ENCODE data around the gene ACOT9. TPM values are rescaled to one million over a fixed set of nuclear protein-coding genes. Genes with fewer than 3 reads are reported as not detected.

The ACOT9 gene
- total RNA-seq, 1 experiment from 2014 or later: 35.1 TPM

DNA sequence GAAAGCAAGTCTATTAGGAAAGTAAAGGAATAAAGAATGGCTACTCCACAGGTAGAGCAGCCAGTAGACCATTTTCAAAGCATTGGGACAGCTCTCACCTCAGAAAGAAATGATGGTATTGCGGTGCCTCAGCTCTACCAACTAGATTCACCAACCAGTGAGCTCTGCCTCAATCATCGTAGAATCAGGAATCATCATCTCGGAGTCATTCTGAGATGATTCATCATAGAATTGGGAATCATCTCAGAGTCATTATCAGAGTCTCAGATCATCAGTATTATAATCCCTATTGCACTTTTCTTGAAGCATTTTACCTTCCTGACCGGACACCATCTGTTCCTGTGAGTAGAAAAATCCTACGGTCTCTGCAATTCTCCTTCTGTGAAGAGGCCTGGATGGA, 22.4 kb upstream of the ACOT9 start:
- no peak overlapping the region for H3K4me3 Mint-ChIP-seq (ENCODE audit: unreplicated experiment)
- TF ChIP-seq, protein P1, sequence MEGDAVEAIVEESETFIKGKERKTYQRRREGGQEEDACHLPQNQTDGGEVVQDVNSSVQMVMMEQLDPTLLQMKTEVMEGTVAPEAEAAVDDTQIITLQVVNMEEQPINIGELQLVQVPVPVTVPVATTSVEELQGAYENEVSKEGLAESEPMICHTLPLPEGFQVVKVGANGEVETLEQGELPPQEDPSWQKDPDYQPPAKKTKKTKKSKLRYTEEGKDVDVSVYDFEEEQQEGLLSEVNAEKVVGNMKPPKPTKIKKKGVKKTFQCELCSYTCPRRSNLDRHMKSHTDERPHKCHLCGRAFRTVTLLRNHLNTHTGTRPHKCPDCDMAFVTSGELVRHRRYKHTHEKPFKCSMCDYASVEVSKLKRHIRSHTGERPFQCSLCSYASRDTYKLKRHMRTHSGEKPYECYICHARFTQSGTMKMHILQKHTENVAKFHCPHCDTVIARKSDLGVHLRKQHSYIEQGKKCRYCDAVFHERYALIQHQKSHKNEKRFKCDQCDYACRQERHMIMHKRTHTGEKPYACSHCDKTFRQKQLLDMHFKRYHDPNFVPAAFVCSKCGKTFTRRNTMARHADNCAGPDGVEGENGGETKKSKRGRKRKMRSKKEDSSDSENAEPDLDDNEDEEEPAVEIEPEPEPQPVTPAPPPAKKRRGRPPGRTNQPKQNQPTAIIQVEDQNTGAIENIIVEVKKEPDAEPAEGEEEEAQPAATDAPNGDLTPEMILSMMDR (IDR thresholded peaks at IDR 0.05; ENCODE audit: insufficient read depth in 1 of 2, low read depth in 1 of 2, low read length in 1 of 2, severe bottlenecking in 1 of 2, unreplicated experiment in 1 of 2): no peak
- H3K36me3 Mint-ChIP-seq (ENCODE audit: insufficient read depth, unreplicated experiment): no peaks in the 10 kb centered on the region
- Histone ChIP-seq H3K36me3 (ENCODE audit: control insufficient read depth, insufficient read depth, low read length) (no peaks in the 10 kb centered on the region), H3K27me3 (replicated peaks; ENCODE audit: control insufficient read depth, insufficient read depth, low read length) (no peaks in the 10 kb centered on the region), H3K9me3 (no peaks in the 10 kb centered on the region), H3K4me3 (ENCODE audit: low read depth, low read length) (no peak overlapping the region), H3K4me1 (no peaks in the 10 kb centered on the region)
- no peak overlapping the region for H3K27ac Mint-ChIP-seq (ENCODE audit: unreplicated experiment)
- intact Hi-C loops (cut with micrococcal nuclease; ENCODE audit: unreplicated experiment): no loop called here
- ChIA-PET CTCF (no interaction called here), POLR2A (no interaction called here)
- DNase-seq: no peak
- no peaks in the 10 kb centered on the region for H3K27me3 Mint-ChIP-seq (ENCODE audit: insufficient read depth, unreplicated experiment)
- no TSS peak for BruUV-seq (replicated peaks)
- no peaks in the 10 kb centered on the region for H3K4me1 Mint-ChIP-seq (ENCODE audit: low read depth, unreplicated experiment)
- no peaks in the 10 kb centered on the region for H3K9me3 Mint-ChIP-seq (ENCODE audit: unreplicated experiment)

DNA sequence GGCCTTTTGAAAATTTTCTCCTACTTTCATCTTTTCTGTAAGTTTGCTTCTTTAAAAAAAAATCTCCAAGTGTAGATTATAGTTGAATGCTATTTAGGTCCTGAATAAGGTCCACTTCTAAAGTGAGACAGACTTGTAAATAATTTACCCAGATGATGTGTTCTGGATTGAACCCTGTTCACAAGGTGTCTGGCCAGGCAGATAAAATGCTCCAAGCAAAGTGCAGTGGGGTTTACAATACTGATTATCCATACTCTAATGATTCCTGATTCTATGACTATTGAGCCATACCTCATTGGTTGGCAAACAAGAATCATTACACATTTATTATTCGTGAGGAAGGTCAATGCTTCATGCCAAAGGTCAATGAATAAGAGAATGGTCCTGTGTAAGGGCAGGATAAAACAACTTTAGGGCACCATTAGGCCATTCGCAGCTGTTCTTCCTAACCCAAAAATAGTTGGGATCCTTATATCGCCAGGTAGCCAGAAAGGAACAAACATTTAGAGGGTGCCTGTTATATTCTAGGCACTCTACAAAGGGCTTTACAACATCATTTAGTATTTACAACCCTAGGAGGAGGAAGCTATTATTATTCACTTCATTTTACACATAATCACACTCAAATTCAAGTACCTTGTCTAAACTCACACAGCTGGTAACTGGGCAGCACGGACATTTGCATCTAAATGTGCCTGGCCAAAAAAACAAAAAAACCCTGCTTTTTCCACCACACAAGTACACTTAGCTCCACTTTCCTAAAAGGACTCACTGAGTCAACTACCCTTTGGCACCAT, 21.3 kb upstream of the ACOT9 start:
- no peaks in the 10 kb centered on the region for H3K9me3 ChIP-seq
- TF ChIP-seq, protein P1 (IDR thresholded peaks at IDR 0.05; ENCODE audit: insufficient read depth in 1 of 2, low read depth in 1 of 2, low read length in 1 of 2, severe bottlenecking in 1 of 2, unreplicated experiment in 1 of 2): no peak
- H3K4me3 ChIP-seq (ENCODE audit: low read depth, low read length): no peak overlapping the region
- Mint-ChIP-seq H3K27me3 (ENCODE audit: insufficient read depth, unreplicated experiment) (no peaks in the 10 kb centered on the region), H3K9me3 (ENCODE audit: unreplicated experiment) (no peaks in the 10 kb centered on the region), H3K4me1 (ENCODE audit: low read depth, unreplicated experiment) (no peaks in the 10 kb centered on the region), H3K4me3 (ENCODE audit: unreplicated experiment) (no peak overlapping the region), H3K36me3 (ENCODE audit: insufficient read depth, unreplicated experiment) (no peaks in the 10 kb centered on the region), H3K27ac (ENCODE audit: unreplicated experiment) (no peak overlapping the region)
- no peaks in the 10 kb centered on the region for H3K36me3 ChIP-seq (ENCODE audit: control insufficient read depth, insufficient read depth, low read length)
- POLR2A ChIA-PET: no interaction called here
- intact Hi-C loops (cut with micrococcal nuclease; ENCODE audit: unreplicated experiment): no loop called here
- no TSS peak for BruUV-seq (replicated peaks)
- DNase-seq: no peak
- no peaks in the 10 kb centered on the region for H3K27me3 ChIP-seq (replicated peaks; ENCODE audit: control insufficient read depth, insufficient read depth, low read length)
- CTCF ChIA-PET: no interaction called here
- no peaks in the 10 kb centered on the region for H3K4me1 ChIP-seq

DNA sequence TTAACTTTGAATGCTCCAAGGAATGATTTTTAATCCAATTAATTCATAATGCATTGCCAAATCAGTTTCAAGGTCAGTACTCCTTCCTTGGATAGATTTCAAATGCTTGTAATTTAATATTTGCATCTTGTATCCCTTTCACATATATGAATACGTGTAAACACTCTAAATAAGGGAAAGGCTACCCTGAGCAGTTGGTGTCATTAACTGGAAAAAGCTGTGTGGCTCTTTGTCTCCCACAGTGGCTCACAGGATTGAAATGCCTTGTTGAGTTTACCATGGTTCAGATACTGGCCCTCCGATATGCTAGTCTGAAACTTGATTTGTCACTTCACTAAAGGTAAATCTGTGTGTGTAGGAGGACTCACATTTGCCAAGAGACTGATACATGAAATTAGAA, 16.7 kb upstream of the ACOT9 start:
- Mint-ChIP-seq H3K4me1 (ENCODE audit: low read depth, unreplicated experiment) (no peaks in the 10 kb centered on the region), H3K9me3 (ENCODE audit: unreplicated experiment) (no peaks in the 10 kb centered on the region), H3K36me3 (ENCODE audit: insufficient read depth, unreplicated experiment) (no peaks in the 10 kb centered on the region), H3K27ac (ENCODE audit: unreplicated experiment) (no peak overlapping the region), H3K4me3 (ENCODE audit: unreplicated experiment) (no peak overlapping the region), H3K27me3 (ENCODE audit: insufficient read depth, unreplicated experiment) (no peaks in the 10 kb centered on the region)
- intact Hi-C loops (cut with micrococcal nuclease; ENCODE audit: unreplicated experiment): no loop called here
- TF ChIP-seq, protein P1 (IDR thresholded peaks at IDR 0.05; ENCODE audit: insufficient read depth in 1 of 2, low read depth in 1 of 2, low read length in 1 of 2, severe bottlenecking in 1 of 2, unreplicated experiment in 1 of 2): no peak
- POLR2A ChIA-PET: no interaction called here
- CTCF ChIA-PET: no interaction called here
- Histone ChIP-seq H3K36me3 (ENCODE audit: control insufficient read depth, insufficient read depth, low read length) (no peaks in the 10 kb centered on the region), H3K4me3 (ENCODE audit: low read depth, low read length) (no peak overlapping the region), H3K27me3 (replicated peaks; ENCODE audit: control insufficient read depth, insufficient read depth, low read length) (no peaks in the 10 kb centered on the region), H3K9me3 (no peaks in the 10 kb centered on the region), H3K4me1 (no peaks in the 10 kb centered on the region)
- no peak for DNase-seq
- BruUV-seq (replicated peaks): no TSS peak

All from Caco-2 (cell line).